Heart left ventricle (tissue), 13 donors: ENCODE data around the gene LHX2.

ENCODE experiments used
- CTCF ChIP-seq, 12 donors: fragments of 200-600 bp; sonication (generic) in 4 of 12; IDR thresholded peaks; one replicate each; pipeline versions ENCODE4 v1.5.0 to v1.8.0; 2018 to 2022; ENCODE audit warnings: antibody characterized with exemption in 12 of 12, mild to moderate bottlenecking in 5 of 12
- POLR2A ChIP-seq, 2 donors: fragments of 450-650 bp; IDR thresholded peaks; one replicate each; pipeline ENCODE4 v1.6.1; 2017; ENCODE audit warnings: antibody characterized with exemption in 2 of 2, mild to moderate bottlenecking in 2 of 2, moderate library complexity in 2 of 2
- donor health status: ischemic (EF 13 %, LVEDD 7.1; RV severe dilation, severe dysfunction).
- donor health status: DM: no; HTN: yes; CAD: no.
- donor health status: DM: no; HTN: no; CAD: no.
- donor health status: ischemic (EF 25% LVEDD 6.9; RV normal size, moderate dysfunction).
- donor health status: ischemic (EF 25% LVEDD 5.7; RV mildly dilated, moderate dysfunction).
- donor health status: ischemic (EF 35%, LVEDD 5.7; RV mildly dilated, moderate dysfunction).
- donor health status: nonischemic (EF 11% LVEDD 7.7; RV severe dilation, severe dysfunction).
- donor health status: DM: yes; HTN: yes; CAD: no.
- donor health status: PGD.
- donor health status: ischemic (EF 29% LVEDD 5.4; RV normal size, mild dysfunction).
- donor health status: nonischemic (EF 23%, LVEDD 6.1; RV moderate dilation, normal function).

GRCh38 chr9:124068251-124068650 is 56.7 kb downstream of the LHX2 start:
- no peak for TF ChIP-seq CTCF (IDR thresholded peaks at IDR 0.05)
- TF ChIP-seq POLR2A (IDR thresholded peaks at IDR 0.05): no peak
